KMS-11 (cell line): ENCODE measurements around the gene RAD51B.

Experiments used
- H2AFZ ChIP-seq: fragments of 200-600 bp; sonication (generic); 2 replicates; pipeline ENCODE4 v1.6.1; 2016; ENCODE audit warnings: antibody characterized with exemption, mixed run types, low read depth
- H3K27ac ChIP-seq: fragments of 200-600 bp; sonication (generic); 2 replicates; pipeline ENCODE4 v1.6.1; 2016; ENCODE audit warnings: mild to moderate bottlenecking, mixed run types
- H3K27me3 ChIP-seq: fragments of 200-600 bp; sonication (generic); 2 replicates; pipeline ENCODE4 v1.6.1; 2017; ENCODE audit warnings: mild to moderate bottlenecking, low read depth, mixed run types, moderate library complexity; ENCODE audit not compliant: insufficient read depth
- H3K36me3 ChIP-seq: fragments of 200-600 bp; sonication (generic); 2 replicates; pipeline ENCODE4 v1.6.1; 2017; ENCODE audit warnings: mild to moderate bottlenecking, mixed run types; ENCODE audit not compliant: insufficient read depth
- H3K4me1 ChIP-seq: fragments of 200-600 bp; sonication (generic); 2 replicates; pipeline ENCODE4 v1.6.1; 2016; ENCODE audit warnings: mild to moderate bottlenecking, low read depth, mixed run types; ENCODE audit not compliant: poor library complexity, severe bottlenecking
- H3K4me2 ChIP-seq: fragments of 200-600 bp; sonication (generic); 2 replicates; pipeline ENCODE4 v1.7.0; 2016; ENCODE audit warnings: mild to moderate bottlenecking, mixed run types
- H3K4me3 ChIP-seq: fragments of 200-600 bp; sonication (generic); IDR thresholded peaks from 2 replicates; pipeline ENCODE4 v1.6.1; 2017; ENCODE audit warnings: low read depth, low read length, mixed read lengths; ENCODE audit not compliant: insufficient read depth
- H3K79me2 ChIP-seq: fragments of 200-600 bp; sonication (generic); 2 replicates; pipeline ENCODE4 v1.6.1; 2016; ENCODE audit warnings: low read depth, mixed run types; ENCODE audit not compliant: insufficient read depth
- H3K9ac ChIP-seq: fragments of 200-600 bp; sonication (generic); 2 replicates; pipeline ENCODE4 v1.6.1; 2016; ENCODE audit warnings: mild to moderate bottlenecking, mixed run types
- H4K20me1 ChIP-seq: fragments of 200-600 bp; sonication (generic); 2 replicates; pipeline ENCODE4 v1.6.1; 2016; ENCODE audit warnings: mild to moderate bottlenecking, mixed run types; ENCODE audit not compliant: insufficient read depth
- TF ChIP-seq, protein P1 (sequence below): fragments of 200-600 bp; sonication (generic); conservative IDR thresholded peaks from 2 replicates; pipeline ENCODE4 v1.6.1; 2017; ENCODE audit warnings: low read depth, mild to moderate bottlenecking, antibody characterized with exemption, low read length, moderate library complexity, mixed read lengths

Gene RAD51B

GRCh38 chr14:67917006-67917405 is 97.4 kb downstream of the RAD51B start:
- no peak overlapping the region for H3K27ac ChIP-seq
- H3K4me1 ChIP-seq: no peaks in the 10 kb centered on the region
- no peaks in the 10 kb centered on the region for H3K79me2 ChIP-seq
- H2AFZ ChIP-seq: no peak overlapping the region
- H3K4me2 ChIP-seq: no peak overlapping the region
- H3K4me3 ChIP-seq: no peak overlapping the region
- H4K20me1 ChIP-seq: no peaks in the 10 kb centered on the region
- TF ChIP-seq, protein P1, sequence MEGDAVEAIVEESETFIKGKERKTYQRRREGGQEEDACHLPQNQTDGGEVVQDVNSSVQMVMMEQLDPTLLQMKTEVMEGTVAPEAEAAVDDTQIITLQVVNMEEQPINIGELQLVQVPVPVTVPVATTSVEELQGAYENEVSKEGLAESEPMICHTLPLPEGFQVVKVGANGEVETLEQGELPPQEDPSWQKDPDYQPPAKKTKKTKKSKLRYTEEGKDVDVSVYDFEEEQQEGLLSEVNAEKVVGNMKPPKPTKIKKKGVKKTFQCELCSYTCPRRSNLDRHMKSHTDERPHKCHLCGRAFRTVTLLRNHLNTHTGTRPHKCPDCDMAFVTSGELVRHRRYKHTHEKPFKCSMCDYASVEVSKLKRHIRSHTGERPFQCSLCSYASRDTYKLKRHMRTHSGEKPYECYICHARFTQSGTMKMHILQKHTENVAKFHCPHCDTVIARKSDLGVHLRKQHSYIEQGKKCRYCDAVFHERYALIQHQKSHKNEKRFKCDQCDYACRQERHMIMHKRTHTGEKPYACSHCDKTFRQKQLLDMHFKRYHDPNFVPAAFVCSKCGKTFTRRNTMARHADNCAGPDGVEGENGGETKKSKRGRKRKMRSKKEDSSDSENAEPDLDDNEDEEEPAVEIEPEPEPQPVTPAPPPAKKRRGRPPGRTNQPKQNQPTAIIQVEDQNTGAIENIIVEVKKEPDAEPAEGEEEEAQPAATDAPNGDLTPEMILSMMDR: no peak
- no peaks in the 10 kb centered on the region for H3K36me3 ChIP-seq
- H3K27me3 ChIP-seq: no peaks in the 10 kb centered on the region
- no peak overlapping the region for H3K9ac ChIP-seq

- H3K79me2 ChIP-seq: no peaks in the 10 kb centered on the region
- H3K4me1 ChIP-seq: no peaks in the 10 kb centered on the region
- no peaks in the 10 kb centered on the region for H3K36me3 ChIP-seq
- H3K9ac ChIP-seq: no peak overlapping the region
- no peaks in the 10 kb centered on the region for H3K27me3 ChIP-seq
- H4K20me1 ChIP-seq: no peaks in the 10 kb centered on the region
- TF ChIP-seq, protein P1: no peak
- no peak overlapping the region; the same call in 1 of the 2 replicates for H2AFZ ChIP-seq
- no peak overlapping the region for H3K4me2 ChIP-seq
- no peak overlapping the region for H3K27ac ChIP-seq
- no peak overlapping the region for H3K4me3 ChIP-seq
These were observed 99.3 kb downstream of the RAD51B start for GRCh38 chr14:67918838-67919237.

DNA sequence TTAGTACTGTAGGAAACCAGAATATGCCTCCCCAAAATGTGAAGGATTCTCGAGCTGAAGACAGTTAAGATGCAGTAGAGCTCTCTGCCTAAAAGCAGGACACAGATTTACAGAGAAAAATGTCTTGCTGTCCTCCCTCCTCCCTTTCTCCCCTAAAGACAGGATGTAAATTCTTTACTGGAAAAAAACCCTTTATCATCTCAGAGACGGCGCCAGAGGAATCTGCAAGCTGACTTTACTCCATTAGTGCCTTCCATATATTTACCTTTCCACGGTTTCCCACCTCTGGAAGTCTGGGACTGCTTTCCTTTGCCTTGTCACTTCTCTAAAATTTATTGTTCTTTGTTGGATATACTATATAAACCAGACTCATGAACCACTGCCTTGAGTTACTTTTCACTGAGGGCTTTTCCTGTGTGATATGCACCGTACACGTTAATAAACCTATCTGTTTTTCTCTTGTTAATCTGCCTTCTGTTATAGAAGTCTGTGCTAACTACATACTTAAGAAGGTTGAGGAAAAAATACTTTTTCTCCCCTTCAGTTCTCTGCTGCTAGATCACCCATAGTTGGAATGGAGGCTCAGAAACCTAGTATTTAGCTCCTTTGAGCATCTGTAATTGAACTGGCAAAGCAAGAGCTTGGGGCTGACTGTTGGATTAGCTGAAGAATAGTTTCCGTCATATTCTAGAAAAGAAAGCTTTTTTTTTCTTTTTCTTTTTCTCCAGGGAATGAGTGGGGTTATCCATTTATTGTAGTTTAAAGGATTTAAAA is 99.9 kb downstream of the RAD51B start:
- H3K4me1 ChIP-seq: no peaks in the 10 kb centered on the region

DNA sequence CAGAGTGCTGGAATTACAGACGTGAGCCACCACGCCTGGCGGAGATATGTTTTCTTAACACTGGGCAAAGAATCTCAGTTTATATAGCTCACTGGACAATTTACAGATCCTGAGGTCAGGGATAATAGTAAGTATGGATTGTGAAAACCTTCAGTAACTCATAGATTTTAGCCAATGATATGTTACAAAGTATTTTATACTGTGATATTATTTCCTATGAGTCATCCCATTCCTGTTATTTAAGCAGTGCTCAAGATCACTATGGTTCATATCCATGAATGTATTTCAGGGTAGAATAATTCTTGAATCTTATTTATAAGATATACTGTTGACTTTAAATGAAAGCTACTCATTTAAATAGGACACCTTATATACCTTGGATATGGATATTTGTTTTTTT is 107.2 kb downstream of the RAD51B start:
- Histone ChIP-seq H3K36me3 (no peaks in the 10 kb centered on the region), H3K79me2 (no peaks in the 10 kb centered on the region), H3K27me3 (no peaks in the 10 kb centered on the region), H3K27ac (no peak overlapping the region), H3K4me2 (no peak overlapping the region), H4K20me1 (no peaks in the 10 kb centered on the region), H3K4me1 (no peaks in the 10 kb centered on the region), H3K4me3 (no peak overlapping the region), H2AFZ (no peak overlapping the region), H3K9ac (no peak overlapping the region)
- TF ChIP-seq, protein P1: no peak

More for the DNA sequence above, 99.9 kb downstream of the RAD51B start:
- H3K9ac ChIP-seq: no peak overlapping the region
- no peaks in the 10 kb centered on the region for H3K36me3 ChIP-seq
- TF ChIP-seq, protein P1: no peak
- H4K20me1 ChIP-seq: no peaks in the 10 kb centered on the region
- H3K27ac ChIP-seq: no peak overlapping the region
- no peaks in the 10 kb centered on the region for H3K79me2 ChIP-seq
- no peak overlapping the region for H2AFZ ChIP-seq
- no peak overlapping the region for H3K4me2 ChIP-seq
- H3K27me3 ChIP-seq: no peaks in the 10 kb centered on the region
- H3K4me3 ChIP-seq: no peak overlapping the region
